GM18498 (cell line): Measurements from ENCODE around the gene SOCS2.

Source experiments
- ATAC-seq: cut with Tn5 transposase; IDR thresholded peaks from one replicate; pipeline ENCODE4 v1.9.1; 2021; ENCODE audit warnings: mild to moderate bottlenecking, moderate library complexity; ENCODE audit not compliant: unreplicated experiment

Gene SOCS2

DNA sequence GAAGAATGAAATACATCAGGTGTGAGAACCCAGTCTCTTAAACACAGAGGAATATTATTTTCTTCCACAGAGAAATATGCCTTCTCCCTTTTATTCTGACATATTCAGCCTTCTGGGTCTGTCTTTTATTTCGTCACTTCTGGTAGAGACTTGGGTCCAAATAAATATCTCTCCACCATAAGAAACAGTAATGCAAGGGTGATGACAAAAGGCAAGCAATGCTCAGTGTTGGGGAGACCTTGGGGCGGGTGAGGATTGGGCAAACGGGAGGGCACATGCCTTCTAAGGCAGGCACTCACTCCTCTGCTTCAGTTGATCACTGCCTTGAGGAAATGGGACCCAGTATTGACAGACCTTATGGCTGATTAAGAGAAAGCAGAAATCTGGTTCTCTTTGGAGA, 6.7 kb upstream of the SOCS2 start:
- ATAC-seq, result no peak

DNA sequence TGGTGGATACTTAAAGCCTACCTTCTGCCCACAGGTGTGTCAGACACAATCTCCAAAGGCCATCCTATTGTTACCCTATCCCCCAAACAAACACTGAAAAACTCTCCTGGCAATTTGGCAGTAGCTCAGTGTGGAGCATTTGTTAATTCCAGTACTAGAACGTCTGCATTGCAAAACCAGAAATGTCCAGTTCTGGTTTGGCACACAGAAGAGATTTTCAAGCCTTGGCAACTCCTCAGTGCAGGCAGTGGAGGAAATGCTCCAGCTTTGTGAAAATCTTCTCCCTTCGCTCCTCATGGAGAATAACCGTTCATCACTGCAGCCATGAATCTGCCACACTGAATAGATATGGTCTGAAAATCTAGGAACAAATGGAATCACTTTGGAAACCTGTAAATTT, 5.3 kb upstream of the SOCS2 start:
- ATAC-seq, result no peak

DNA sequence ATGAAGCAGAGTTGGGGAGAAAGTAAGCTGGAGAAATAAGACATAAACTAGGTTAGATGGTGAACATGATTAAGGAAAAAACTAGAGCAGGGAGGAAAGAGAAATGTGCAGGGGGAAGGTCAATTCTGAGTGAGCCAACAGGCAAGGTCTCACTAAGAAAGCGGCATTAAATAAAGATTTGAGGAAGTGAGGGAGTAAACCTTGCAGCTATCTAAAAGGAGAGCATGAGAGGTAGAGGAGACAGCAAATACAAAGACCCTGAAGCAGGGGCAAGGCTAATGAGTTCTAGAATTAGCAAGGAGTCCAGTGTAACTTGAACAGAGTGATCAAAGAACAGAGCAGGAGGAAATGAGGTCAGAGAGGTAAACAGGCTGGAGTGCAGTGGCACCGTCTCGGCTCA, 4.4 kb upstream of the SOCS2 start:
- no peak for ATAC-seq

DNA sequence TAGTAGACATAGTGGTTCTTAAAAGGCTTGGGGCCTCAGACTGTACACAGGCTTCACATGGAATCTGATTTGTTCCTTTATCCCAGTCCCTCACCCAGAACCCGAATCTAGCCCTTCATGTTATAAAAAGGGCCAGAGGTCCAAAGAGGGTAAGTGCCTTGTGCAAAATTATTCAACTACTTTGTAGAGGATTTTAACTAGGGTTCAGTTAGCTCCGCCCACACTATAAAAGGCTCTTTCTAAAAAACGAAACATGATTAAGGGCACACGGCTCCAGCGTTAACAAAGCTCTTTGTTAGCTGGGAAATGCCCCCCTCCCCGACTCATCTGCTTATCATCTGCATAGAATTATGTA, 3.2 kb upstream of the SOCS2 start:
- ATAC-seq, result no peak

DNA sequence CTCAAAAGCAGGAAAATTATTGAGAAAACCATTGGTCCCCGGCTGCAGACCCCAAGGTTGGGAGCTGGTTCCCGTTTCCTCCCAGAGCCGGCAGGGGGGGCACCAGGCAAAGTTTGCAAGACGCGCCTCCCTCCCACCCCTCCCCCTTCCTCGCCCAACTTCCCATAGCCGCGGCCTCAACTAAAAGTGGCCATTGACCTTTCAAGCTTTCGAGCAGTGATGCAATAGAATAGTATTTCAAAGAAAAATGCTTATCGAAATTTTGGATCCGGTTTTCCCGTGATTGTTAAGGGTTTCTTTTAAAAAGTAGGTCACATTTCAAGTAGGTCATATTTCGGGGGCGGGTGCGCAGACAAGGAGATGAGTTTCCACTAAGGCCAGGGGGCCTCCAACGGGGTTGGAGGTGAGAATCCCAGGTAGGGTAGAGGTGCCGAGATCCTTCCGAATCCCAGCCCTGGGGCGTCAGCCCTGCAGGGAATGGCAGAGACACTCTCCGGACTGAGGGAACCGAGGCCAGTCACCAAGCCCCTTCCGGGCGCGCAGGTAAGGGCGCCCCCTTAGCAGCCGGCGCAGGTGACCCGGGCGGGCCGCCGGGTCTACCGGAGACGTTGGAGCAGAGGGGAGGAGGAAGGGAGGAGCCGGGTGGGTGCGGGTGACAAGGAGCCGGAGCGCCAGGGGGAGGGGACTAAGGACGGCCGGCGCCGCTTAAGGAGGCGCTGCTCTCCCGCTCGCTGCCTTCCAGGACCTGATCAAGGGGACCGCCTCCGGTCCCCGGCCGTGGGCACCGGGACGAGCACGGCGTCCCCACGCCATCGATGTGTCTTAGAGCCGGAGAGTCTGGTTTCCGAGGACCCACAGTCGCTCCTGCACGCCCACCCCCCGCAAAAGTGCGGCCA, 2.6 kb upstream of the SOCS2 start:
- peak; percentile 46 for ATAC-seq

DNA sequence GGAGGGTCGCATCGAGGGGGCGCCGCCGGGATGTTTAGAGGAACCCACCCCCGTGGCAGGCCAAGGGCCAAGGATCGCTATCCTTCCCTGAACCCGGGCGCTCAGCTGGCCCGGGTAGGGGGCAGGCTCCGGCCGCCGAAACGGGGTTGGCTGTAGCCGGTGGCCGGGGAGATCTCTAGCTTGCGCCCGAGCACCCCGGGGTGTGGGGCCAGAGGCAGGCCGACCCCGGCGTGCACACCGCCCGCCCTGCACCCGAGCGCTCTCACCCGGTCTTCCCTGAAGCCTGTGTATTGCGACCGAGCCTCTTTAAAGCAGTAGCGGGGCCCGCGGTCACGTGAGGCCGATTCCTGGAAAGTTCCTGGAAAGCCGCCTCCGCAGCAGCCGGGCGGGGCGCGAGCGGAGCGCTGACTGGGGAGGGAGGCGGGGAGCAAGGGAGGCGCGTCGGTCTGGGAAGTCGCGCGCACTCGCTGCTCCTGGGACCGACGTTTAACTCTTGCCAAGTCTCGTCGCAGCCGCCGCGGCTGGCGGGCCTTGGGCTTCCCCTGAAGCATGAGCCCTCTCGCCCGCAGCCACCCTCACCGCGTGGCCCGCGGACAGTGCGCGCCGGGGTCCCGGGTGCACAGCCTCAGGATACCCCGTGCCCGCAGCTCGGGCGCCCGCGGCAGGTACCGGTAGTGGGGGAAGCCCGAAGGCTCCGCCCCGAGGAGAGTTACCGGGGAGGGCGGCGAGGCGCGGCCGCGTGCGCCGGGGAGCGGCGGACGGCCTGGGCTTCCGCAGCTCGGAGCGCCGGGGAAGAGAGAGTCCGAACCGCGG, 1.7 kb upstream of the SOCS2 start:
- peak; percentile 53 for ATAC-seq

DNA sequence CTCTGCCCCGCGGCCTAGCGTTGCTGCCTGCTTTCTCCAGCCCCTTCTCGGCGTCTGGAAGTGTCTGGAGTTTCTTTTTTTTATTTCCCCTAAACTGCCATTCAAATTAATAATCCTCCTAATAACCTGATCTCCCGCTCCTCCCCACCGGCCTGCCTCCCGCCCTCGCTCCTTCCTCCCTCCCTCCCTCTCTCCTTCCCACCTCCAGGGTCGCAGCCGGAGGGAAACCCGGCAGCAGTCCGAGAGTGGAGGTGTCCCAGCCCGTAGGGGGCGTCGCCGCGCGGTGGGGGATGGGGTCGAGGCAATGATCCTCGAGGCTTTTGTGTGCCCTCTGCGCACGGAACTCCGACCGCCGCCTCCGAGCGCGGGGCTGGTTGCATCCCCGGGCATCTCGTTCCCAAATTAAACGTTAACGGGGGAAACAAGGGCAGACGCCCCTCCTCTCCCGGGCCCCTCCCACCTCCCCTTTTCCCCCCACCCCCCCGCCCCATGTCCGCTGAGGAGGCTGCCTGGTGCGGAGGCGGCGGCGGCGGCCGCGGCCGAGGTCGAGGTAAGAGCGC, 1.0 kb upstream of the SOCS2 start:
- peak; percentile 25 for ATAC-seq

DNA sequence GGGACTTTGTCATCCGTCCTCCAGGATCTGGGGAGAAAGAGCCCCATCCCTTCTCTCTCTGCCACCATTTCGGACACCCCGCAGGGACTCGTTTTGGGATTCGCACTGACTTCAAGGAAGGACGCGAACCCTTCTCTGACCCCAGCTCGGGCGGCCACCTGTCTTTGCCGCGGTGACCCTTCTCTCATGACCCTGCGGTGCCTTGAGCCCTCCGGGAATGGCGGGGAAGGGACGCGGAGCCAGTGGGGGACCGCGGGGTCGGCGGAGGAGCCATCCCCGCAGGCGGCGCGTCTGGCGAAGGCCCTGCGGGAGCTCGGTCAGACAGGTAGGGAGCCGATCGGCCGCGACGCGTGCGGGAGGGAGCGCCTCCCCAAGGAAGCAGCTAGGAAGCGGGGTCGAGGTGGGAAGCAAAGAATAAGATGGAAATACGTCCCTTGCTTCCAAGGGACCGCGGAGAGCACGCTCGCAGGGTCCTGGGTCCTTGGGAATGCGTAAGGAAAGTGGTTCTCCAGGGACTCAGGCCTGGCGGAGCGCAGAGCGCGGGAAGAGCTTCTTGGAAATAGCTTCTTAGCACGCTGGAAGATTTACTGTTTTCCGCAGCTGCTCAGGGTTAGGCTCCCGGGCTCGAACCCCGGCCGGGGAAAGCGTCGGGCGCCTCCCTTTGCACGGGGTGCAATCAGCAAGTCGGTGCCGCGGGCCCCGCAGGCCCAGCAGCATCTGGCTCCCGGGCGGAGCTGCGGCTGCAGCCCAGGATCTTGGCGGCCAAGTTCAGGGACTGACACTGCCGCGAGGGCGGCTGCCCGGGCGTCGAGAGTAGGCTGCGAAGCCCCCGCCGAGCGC, 457 bp downstream of the SOCS2 start:
- ATAC-seq, result no peak

DNA sequence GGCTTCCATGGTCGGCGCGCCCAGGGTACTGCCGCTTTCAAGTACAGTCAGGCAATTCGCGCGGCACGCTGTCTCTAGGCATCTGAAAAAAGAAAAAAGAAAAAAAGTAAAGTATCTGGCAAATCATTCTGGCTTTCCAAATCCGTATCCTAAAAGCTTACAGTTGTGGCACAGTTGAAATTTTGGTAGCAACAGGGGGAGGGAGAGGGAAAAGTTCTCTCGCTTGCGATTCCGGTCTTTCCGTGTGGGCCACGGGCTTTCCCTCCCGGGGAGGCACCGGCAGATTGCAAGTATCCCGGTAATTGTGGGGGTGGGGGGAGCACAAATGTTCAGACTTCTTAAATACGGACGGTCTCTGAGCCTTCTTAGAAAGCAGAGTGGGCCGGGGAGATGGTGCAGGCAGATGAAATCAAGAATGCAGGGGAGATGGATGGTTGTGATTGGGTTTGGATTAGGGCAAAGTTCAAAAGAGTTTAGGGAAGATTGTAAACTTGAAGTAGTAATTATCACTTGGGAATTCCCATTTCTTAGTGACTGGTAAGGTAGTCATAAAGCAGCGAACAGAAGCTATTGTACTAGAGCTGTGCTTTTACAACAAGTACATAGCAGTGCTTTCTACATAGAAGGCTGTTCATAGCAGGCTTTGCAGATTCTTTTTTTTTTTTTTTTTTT, 1.2 kb downstream of the SOCS2 start:
- no peak for ATAC-seq

DNA sequence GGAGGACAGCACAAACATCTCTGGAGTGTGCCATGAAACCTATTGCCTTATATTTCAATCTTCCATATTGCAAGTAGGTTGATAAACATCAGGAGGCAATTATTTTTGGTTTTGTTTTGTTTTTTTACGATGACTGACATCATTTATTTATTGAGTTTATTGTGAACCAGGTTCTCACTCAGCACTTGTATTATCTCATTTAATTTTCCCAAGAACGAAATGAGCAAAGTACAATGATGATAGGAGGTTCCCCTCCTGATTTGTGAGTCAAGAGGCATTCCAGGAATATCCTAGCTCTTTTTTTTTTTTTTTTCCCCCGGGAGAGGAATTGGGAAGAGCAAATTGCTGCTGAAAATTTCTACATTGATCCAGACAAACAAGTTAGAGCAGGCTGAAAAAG, 4.7 kb downstream of the SOCS2 start:
- ATAC-seq, result no peak

DNA sequence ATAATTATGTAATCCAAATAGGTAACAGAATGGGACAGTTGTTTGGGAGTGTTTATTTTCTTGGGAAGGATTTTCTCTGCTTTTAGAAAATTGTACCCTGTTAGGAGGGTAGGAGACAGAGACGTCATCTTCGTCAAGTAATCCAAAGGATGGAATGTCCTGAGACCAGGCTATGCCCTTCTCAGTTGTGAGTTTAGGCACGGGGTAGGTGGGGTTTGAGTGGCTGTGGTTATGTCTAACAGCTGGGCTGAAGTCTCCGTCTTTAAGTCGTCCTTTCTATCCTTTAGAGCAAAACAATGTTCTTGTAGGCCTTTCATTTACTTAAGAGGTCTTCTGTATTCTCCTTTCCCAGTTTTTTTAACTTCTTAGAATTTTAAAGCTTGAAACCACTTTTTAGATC, 5.7 kb downstream of the SOCS2 start:
- ATAC-seq, result no peak

DNA sequence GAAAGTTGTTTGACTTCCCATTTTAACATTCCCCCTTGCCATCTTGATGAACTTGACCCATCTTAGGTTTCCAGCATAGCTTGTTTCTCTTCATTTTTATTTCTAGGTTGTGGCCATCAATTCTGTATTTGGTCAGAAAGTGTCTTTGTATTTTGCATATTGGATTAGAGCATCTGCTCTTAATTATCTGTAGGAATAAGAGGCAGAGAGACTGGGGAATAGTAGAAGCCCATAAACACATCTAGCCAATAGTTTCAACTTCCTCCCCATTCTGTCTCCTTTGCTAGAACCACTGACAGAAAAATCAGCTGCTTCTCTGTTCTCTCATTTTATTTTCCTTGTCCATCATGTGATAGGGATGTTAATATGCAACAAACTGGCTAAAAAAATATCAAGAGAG, 8.2 kb downstream of the SOCS2 start:
- no peak for ATAC-seq

DNA sequence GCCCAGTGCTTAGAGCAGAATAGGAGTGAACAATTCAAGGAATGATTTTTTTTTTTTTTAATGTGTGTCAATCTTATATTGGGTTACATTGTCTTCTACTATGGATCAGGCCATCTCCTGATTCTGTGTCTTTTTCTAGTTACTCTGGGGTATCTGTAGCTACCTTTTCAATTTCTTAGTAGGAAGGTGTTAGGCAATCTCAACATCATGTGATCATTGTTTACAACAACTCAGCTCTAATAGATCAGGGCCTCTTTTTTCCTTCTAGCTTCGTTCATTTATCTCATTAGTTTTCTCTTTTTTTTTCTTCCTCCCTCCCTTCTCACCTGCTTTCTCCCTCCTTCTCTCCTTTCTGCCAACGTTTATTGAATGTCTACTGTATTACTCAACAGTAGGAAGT, 8.9 kb downstream of the SOCS2 start:
- no peak for ATAC-seq

DNA sequence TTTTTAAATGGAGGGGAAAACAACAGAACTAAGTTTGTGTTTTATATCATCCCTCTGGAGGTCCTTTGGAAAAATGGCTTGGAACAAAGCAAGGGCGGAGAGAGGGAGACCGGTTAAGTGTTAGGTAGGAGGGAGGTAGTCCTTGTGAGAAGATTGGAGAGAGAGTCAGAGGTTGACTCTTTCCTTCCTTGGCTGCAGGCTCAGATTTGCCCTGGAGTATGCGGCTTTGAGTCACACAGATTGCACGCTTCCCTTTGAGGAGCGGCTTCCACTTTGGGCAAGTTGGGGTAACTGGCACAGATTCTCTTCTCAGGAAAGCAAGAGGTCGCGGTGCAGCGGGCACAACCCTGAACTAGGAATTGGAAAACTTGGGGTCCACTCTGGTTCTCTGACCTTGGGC, 9.9 kb downstream of the SOCS2 start:
- no peak for ATAC-seq

DNA sequence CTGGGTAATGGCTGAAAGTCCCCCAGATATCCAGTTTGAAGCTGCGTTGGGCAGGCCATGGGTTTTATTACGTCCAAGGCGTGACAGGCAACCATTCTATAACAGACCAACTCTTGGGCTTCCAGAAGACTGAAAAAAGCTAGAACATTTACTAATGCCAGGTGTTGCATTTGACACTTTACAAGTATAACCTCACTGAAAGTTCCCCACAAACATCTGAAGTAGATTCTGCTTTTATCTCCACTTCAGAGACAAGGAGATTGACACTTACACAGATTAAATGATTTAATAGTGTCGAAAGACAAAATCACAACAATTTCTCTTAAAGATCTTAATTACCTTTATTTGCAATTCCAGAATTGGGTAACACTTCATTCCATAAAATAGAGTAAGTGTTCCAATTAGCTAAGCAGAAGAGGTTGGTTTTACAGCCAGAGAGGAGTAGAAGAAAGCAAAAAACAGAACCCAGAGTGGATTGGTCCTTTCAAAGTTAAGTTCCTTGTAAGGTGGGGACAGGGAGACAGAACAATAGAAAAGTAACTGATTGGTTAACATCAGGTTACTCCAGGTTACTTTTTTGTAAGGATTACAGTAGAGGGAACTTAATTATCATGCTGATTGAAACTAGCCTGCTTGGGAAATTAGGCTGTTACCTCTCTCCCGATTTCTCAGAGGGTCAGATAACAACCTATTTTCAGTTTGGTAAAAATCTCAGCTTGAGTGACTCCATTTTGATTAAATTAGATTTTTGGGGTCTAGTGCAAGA, 11.3 kb downstream of the SOCS2 start:
- no peak for ATAC-seq

DNA sequence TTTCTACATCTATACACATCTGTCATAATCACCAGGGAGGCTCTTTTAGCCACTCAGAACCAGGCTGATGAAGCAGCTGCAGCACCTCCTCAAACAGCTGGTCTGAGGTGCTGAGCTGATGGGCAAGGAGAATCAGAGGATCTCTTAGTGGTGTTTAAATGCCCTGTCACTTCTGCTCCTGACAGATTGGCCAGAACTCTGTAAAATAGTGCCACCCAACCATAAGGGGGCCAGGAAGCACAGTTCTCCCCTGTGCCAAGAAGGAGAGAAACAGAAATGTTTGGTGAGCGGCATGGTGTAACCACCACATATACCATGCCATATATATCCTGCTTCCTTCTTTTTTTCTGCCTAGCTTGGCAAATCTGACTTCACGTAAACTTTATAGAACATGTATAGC, 12.8 kb downstream of the SOCS2 start:
- no peak for ATAC-seq

DNA sequence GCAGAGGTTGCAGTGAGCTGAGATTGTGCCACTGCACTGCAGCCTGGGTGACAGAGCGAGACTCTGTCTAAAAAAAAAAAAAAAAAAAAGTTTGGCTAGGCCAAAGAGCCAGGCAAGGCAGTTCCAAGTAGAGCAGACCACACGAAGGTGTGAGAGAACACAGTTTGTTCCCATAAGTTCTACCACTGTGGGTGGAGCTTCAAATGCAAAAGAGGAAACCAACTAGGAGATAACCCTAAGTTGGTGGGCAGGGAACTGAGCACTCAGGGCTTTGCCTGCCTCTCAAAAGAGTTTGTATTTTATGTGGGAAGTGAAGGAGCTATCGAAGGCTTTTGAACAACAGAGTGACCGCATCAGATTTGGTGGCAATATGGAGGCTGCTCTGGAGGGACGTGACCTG, 15.1 kb downstream of the SOCS2 start:
- no peak for ATAC-seq

DNA sequence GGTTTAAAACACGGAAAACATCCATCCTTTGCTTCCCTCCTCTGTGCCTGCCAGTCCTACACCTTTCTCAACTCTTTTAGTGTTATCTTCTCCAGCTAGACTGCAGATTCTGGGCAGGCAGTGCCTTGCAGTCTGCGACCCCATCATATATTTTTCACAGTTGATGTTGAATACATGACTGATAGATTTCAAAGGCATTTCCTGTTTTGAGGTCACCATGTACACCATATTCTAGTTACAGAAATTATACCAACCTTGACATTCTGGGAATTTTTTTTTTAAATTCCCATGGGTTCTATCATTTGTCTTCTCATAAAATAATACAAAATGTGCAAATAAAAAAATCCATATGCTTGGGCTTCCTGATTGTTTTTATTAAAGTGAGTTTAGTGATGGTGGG, 16.6 kb downstream of the SOCS2 start:
- no peak for ATAC-seq

DNA sequence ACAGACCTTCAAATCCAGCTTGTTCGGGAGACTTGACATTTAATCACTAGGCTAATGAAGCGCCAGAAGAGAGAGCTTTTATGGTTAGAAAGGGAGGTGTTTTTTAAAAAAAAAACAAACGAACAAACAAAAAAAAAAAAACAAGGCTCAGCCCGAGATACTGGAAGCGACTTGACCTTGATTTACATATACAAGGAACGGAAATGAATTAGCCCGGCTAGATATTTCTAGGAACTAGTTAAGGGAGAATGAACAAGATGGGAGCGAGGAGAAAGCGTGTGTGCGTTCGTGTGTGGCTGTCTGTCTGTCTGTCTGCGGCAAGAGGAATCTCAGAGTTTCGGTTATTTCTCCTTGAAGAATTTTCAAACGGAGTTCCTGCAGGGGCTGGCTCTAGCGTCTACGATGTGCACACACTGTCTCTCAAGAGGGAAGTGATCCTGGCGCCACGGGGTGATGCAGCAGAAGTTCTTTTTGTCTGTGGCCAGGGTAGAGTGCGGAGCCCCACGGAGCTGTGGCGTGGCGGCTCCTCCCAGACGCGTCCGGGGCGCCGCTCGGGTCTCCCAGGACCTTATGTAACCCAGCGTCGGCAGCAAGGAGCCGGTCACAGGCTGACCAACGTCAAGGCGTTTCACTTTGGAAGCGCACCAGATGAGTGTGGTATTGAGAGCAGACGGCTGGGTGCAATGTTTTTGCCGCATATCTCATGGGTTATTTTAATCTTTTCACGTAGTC, 18.8 kb downstream of the SOCS2 start:
- ATAC-seq, result peak; percentile 83
